PC-3 (cell line): ENCODE data around the gene EML3. TPM values are rescaled to one million over a fixed set of nuclear protein-coding genes. Genes with fewer than 3 reads are reported as not detected.

ENCODE experiments used
- ATAC-seq: fragments of 200-7000 bp; cut with Tn5 transposase; 2 replicates; pipeline ENCODE4 v1.9.1; 2020; ENCODE audit warnings: mild to moderate bottlenecking, moderate library complexity
- BruUV-seq: library from RNA; stranded (reverse); fragments of 400-500 nt; replicated peaks from 2 replicates; lab custom pipeline; 2021; lab: Mats Ljungman, UMichigan
- CTCF ChIA-PET: fragments of 300-600 bp; sonication (Branson Sonifier 250); formaldehyde crosslinking; loops from one replicate; lab custom pipeline; 2022; ENCODE audit warnings: antibody characterized with exemption; lab: Charles Lee
- POLR2A ChIA-PET: fragments of 300-600 bp; sonication (Branson Sonifier 250); formaldehyde crosslinking; loops from one replicate; lab custom pipeline; 2022; ENCODE audit warnings: antibody characterized with exemption; ENCODE audit not compliant: unreplicated experiment; lab: Charles Lee
- DNase-seq: peaks from one replicate; pipeline ENCODE4 v3.0.0-alpha.2; 2015
- H2AFZ ChIP-seq: fragments of 300-600 bp; sonication (generic); 2 replicates; pipeline ENCODE4 v1.6.0; 2016; ENCODE audit warnings: antibody characterized with exemption, low read length
- H3F3A ChIP-seq: fragments of 300-600 bp; sonication (generic); one replicate; pipeline ENCODE4 v1.6.0; 2017; ENCODE audit warnings: antibody characterized with exemption, low read length, control low read depth, mild to moderate bottlenecking; ENCODE audit not compliant: unreplicated experiment
- H3K27ac ChIP-seq: fragments of 300-600 bp; sonication (generic); 2 replicates; pipeline ENCODE4 v1.5.1; 2016; ENCODE audit warnings: mild to moderate bottlenecking, low read length
- H3K27me3 ChIP-seq: fragments of 300-600 bp; sonication (generic); 2 replicates; pipeline ENCODE4 v1.6.1; 2016; ENCODE audit warnings: low read length, mixed read lengths
- H3K36me3 ChIP-seq: fragments of 300-600 bp; sonication (generic); 2 replicates; pipeline ENCODE4 v1.6.1; 2016; ENCODE audit warnings: low read depth, mixed run types, low read length, mixed read lengths
- H3K4me1 ChIP-seq: fragments of 300-600 bp; sonication (generic); 2 replicates; pipeline ENCODE4 v1.5.1; 2016; ENCODE audit warnings: low read length; ENCODE audit not compliant: insufficient read depth
- H3K4me2 ChIP-seq: fragments of 300-600 bp; sonication (generic); 2 replicates; pipeline ENCODE4 v1.6.0; 2016; ENCODE audit warnings: low read length
- H3K4me3 ChIP-seq: fragments of 300-600 bp; sonication (generic); 2 replicates; pipeline ENCODE4 v1.5.1; 2016; ENCODE audit warnings: mild to moderate bottlenecking, low read length, mixed read lengths
- H3K79me2 ChIP-seq: fragments of 300-600 bp; sonication (generic); 2 replicates; pipeline ENCODE4 v1.6.1; 2017; ENCODE audit warnings: low read length, mixed read lengths
- H3K9ac ChIP-seq: fragments of 300-600 bp; sonication (generic); 2 replicates; pipeline ENCODE4 v1.6.0; 2016; ENCODE audit warnings: mild to moderate bottlenecking, low read length
- H3K9me2 ChIP-seq: fragments of 300-600 bp; sonication (generic); replicated peaks from 2 replicates; pipeline ENCODE4 v1.6.1; 2016; ENCODE audit warnings: mixed run types, low read length, mixed read lengths
- H3K9me3 ChIP-seq: fragments of 300-600 bp; sonication (generic); 2 replicates; pipeline ENCODE4 v1.6.1; 2016; ENCODE audit warnings: low read length, mixed read lengths
- H4K20me1 ChIP-seq: fragments of 300-600 bp; sonication (generic); 2 replicates; pipeline ENCODE4 v1.6.1; 2016; ENCODE audit warnings: low read length, mixed read lengths
- EZH2 ChIP-seq: fragments of 300-600 bp; sonication (generic); IDR thresholded peaks from one replicate; pipeline ENCODE4 v1.6.1; 2017; ENCODE audit warnings: antibody characterized with exemption, mild to moderate bottlenecking, low read length; ENCODE audit not compliant: unreplicated experiment
- EZH2phosphoT487 ChIP-seq: fragments of 300-600 bp; sonication (generic); IDR thresholded peaks from 2 replicates; pipeline ENCODE4 v1.6.1; 2018; ENCODE audit warnings: mild to moderate bottlenecking, antibody characterized with exemption, low read length, borderline replicate concordance
- intact Hi-C: fragments of 100-400 bp; cut with micrococcal nuclease; formaldehyde crosslinking; loops from 2 replicates; pipeline ENCODE4 v1.9.0; 2023
- total RNA-seq: library from RNA; depleted of rRNA; stranded (reverse); fragments of >200 nt; gene quantifications from 2 replicates; pipeline ENCODE4 v1.2.3, GENCODE V29; 2014
- TF ChIP-seq, protein P1 (sequence below): fragments of 300-600 bp; sonication (generic); conservative IDR thresholded peaks from 2 replicates; pipeline ENCODE4 v1.5.1; 2017; ENCODE audit warnings: antibody characterized with exemption, low read depth, mild to moderate bottlenecking, low read length

Gene EML3
- total RNA-seq, 1 experiment from 2014 or later: 32.8 TPM

DNA sequence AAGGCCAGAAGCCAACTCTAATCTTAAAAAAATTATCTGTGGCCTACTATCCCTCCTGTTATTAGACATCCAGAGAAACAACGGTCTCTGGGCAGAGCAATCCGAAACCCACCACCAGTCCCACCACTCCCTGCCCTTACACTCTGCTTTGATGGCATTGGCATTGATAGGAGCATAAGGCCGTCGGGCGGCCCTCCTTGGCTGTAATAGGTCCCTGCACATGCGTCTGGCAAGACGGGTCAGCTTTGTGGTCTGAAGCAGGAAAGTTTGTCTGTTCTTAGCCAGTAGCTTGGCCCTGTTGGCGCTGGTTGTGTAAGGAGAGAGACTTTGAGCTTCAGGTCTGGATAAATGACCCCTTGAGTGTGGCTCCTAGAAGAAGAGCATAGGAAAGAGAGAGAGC is 17.5 kb downstream of the EML3 start:
- H3K27ac ChIP-seq: no peak overlapping the region
- H3K9me2 ChIP-seq: no peaks in the 10 kb centered on the region
- peaks cover 25% of the 10 kb centered on the region for H3K4me1 ChIP-seq
- POLR2A ChIA-PET: no interaction called here
- no peaks in the 10 kb centered on the region for H4K20me1 ChIP-seq
- ATAC-seq (no peak), DNase-seq (no peak)
- no peak overlapping the region for H2AFZ ChIP-seq
- no peak overlapping the region for H3K9ac ChIP-seq
- H3K79me2 ChIP-seq: peaks cover 40% of the 10 kb centered on the region
- no peak for TF ChIP-seq EZH2phosphoT487
- no peak for TF ChIP-seq EZH2
- TF ChIP-seq, protein P1, sequence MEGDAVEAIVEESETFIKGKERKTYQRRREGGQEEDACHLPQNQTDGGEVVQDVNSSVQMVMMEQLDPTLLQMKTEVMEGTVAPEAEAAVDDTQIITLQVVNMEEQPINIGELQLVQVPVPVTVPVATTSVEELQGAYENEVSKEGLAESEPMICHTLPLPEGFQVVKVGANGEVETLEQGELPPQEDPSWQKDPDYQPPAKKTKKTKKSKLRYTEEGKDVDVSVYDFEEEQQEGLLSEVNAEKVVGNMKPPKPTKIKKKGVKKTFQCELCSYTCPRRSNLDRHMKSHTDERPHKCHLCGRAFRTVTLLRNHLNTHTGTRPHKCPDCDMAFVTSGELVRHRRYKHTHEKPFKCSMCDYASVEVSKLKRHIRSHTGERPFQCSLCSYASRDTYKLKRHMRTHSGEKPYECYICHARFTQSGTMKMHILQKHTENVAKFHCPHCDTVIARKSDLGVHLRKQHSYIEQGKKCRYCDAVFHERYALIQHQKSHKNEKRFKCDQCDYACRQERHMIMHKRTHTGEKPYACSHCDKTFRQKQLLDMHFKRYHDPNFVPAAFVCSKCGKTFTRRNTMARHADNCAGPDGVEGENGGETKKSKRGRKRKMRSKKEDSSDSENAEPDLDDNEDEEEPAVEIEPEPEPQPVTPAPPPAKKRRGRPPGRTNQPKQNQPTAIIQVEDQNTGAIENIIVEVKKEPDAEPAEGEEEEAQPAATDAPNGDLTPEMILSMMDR: no peak
- CTCF ChIA-PET: interaction anchor here (0.5 kb wide), 1 partner anchor 201 kb away, joined by 3 read pairs; no protein-coding TSS in a partner anchor
- intact Hi-C loops: no loop called here
- H3K27me3 ChIP-seq: no peaks in the 10 kb centered on the region
- H3K4me3 ChIP-seq: no peak overlapping the region
- no peaks in the 10 kb centered on the region for H3K9me3 ChIP-seq
- BruUV-seq: no TSS peak
- H3K4me2 ChIP-seq: no peak overlapping the region
- H3K36me3 ChIP-seq: peaks cover 58% of the 10 kb centered on the region
- peaks cover 7% of the 10 kb centered on the region for H3F3A ChIP-seq

DNA sequence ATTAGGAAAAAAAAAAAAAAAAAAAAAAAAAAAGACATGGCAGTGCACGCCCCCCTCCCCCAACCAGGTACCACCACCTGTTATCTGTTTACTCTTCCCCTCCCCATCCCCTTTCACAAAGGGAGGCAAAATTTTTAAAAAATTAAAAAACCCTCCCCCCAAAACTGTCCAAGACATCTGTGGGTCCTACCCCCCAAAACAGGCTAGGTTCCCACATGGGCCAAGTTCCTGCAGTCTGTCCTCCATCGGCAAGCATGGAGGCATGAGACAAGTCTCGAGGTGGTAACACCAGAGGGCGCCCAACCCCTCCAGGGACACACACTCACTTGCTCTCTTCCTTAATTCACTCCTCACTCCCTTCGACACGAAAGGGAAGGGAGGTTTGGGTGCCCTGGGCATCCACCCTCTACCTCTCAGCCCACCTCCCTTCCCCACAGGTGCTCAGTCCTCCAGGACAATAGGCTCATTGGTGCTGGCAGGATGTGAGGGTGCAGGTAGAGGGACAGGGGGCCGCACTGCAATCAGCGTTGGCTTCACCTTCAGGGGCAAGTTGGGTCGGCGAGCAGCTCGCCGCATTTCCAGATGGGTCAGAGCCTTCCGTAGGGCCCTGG is 19.0 kb downstream of the EML3 start:
- Histone ChIP-seq H3K4me2 (no peak overlapping the region), H3K9me2 (no peaks in the 10 kb centered on the region), H3K79me2 (peaks cover 32% of the 10 kb centered on the region), H3F3A (peaks cover 7% of the 10 kb centered on the region), H3K27ac (no peak overlapping the region), H3K4me3 (no peak overlapping the region), H3K4me1 (peaks cover 16% of the 10 kb centered on the region), H4K20me1 (no peaks in the 10 kb centered on the region), H3K9me3 (no peaks in the 10 kb centered on the region), H3K36me3 (peaks cover 50% of the 10 kb centered on the region), H3K9ac (no peak overlapping the region), H3K27me3 (no peaks in the 10 kb centered on the region), H2AFZ (no peak overlapping the region)
- ATAC-seq: no peak
- POLR2A ChIA-PET: interaction anchor here (3.1 kb wide), 1 partner anchor 20 kb away, joined by 23 read pairs; the partner anchor contains the start of gene EEF1G
- DNase-seq: peak; percentile 71
- CTCF ChIA-PET: interaction anchor here (0.8 to 1.5 kb wide), 2 partner anchors 12 to 18 kb away, joined by 3 to 9 read pairs; no protein-coding TSS in a partner anchor
- TF ChIP-seq, protein P1: peak; percentile 79
- TF ChIP-seq EZH2phosphoT487 (no peak), EZH2 (no peak)
- BruUV-seq: no TSS peak
- intact Hi-C loops: loop anchor here (5.0 kb wide), 1 partner anchor 59 kb away; the partner anchor contains the start of gene INTS5

DNA sequence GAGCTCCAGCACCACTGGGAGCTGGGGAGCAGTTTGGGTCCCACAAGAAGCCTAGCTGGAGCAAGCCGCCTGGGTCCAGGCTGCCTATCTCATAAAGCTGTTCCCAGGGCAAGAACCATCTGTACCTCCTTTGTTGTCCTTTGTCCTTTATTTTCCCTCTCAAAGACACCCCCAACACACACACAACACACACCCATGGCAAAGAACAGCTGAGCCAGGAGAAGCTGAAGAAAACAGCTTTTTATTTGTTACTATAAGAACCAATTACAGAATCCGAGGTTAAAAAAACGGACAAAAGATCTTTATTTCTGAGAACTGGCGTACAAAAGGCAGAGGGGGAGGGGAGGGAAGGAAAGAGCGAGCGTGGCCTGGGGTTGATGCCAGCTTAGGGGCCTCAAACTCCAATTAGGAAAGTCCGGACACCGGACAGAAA is 19.6 kb downstream of the EML3 start:
- Histone ChIP-seq H3K9me3 (no peaks in the 10 kb centered on the region), H3F3A (peaks cover 7% of the 10 kb centered on the region), H3K27ac (no peak overlapping the region), H3K9ac (no peak overlapping the region), H2AFZ (no peak overlapping the region), H3K9me2 (no peaks in the 10 kb centered on the region), H3K27me3 (no peaks in the 10 kb centered on the region), H3K36me3 (peaks cover 45% of the 10 kb centered on the region), H3K4me2 (no peak overlapping the region), H3K4me1 (peaks cover 16% of the 10 kb centered on the region), H4K20me1 (no peaks in the 10 kb centered on the region), H3K79me2 (peaks cover 27% of the 10 kb centered on the region), H3K4me3 (no peak overlapping the region)
- BruUV-seq: no TSS peak
- TF ChIP-seq, protein P1: no peak
- TF ChIP-seq EZH2 (no peak), EZH2phosphoT487 (no peak)
- no peak for ATAC-seq
- ChIA-PET POLR2A (interaction anchor here (2.5 to 3.1 kb wide), 2 partner anchors 8 to 19 kb away, joined by 23 to 29 read pairs; partner anchors contain the start of genes EEF1G and MTA2), CTCF (interaction anchor here (1.5 kb wide), 1 partner anchor 19 kb away, joined by 9 read pairs; no protein-coding TSS in a partner anchor)
- intact Hi-C loops: loop anchor here (5.0 kb wide), 1 partner anchor 59 kb away; the partner anchor contains the start of gene INTS5
- DNase-seq: no peak
